RWPE2 (cell line): ENCODE data around the gene ACLY.

Source experiments
- ATAC-seq: fragments of 200-7000 bp; cut with Tn5 transposase; 3 replicates; pipeline ENCODE4 v1.9.1; 2021; ENCODE audit warnings: low read depth
- DNase-seq: peaks from one replicate; pipeline ENCODE4 v3.0.0-alpha.2; 2020; ENCODE audit warnings: low spot score
- H3K27ac ChIP-seq: fragments of 450-650 bp; 2 replicates; pipeline ENCODE4 v1.5.1; 2017; ENCODE audit warnings: mild to moderate bottlenecking; ENCODE audit not compliant: poor library complexity, severe bottlenecking
- H3K27me3 ChIP-seq: fragments of 250-450 bp; sonication (Bioruptor Pico); 2 replicates; pipeline ENCODE4 v1.5.1; 2021; ENCODE audit warnings: mild to moderate bottlenecking, moderate library complexity; ENCODE audit not compliant: insufficient read depth, poor library complexity, severe bottlenecking
- H3K36me3 ChIP-seq: fragments of 250-450 bp; sonication (Bioruptor Pico); 2 replicates; pipeline ENCODE4 v1.5.1; 2020; ENCODE audit warnings: low read depth, mild to moderate bottlenecking, moderate library complexity
- H3K4me1 ChIP-seq: fragments of 250-450 bp; sonication (Bioruptor Pico); 2 replicates; pipeline ENCODE4 v1.5.1; 2021; ENCODE audit warnings: mild to moderate bottlenecking, moderate library complexity; ENCODE audit not compliant: insufficient read depth, poor library complexity, severe bottlenecking
- H3K4me3 ChIP-seq: fragments of 250-450 bp; sonication (Bioruptor Pico); 2 replicates; pipeline ENCODE4 v1.5.1; 2021; ENCODE audit warnings: mild to moderate bottlenecking, moderate library complexity; ENCODE audit not compliant: severe bottlenecking
- H3K9me3 ChIP-seq: fragments of 250-450 bp; sonication (Bioruptor Pico); 2 replicates; pipeline ENCODE4 v1.5.1; 2021; ENCODE audit warnings: mild to moderate bottlenecking, moderate library complexity; ENCODE audit not compliant: severe bottlenecking
- CTCF ChIP-seq: fragments of 450-650 bp; IDR thresholded peaks from one replicate; pipeline ENCODE4 v1.5.1; 2017; ENCODE audit warnings: mild to moderate bottlenecking, moderate library complexity; ENCODE audit not compliant: poor library complexity, severe bottlenecking

The ACLY gene

GRCh38 chr17:41944943-41945342, 26.2 kb upstream of the ACLY start:
- H3K9me3 ChIP-seq = no peaks in the 10 kb centered on the region
- no peaks in the 10 kb centered on the region for H3K36me3 ChIP-seq
- no peak overlapping the region for H3K27ac ChIP-seq
- ATAC-seq (no peak), DNase-seq (no peak)
- no peaks in the 10 kb centered on the region for H3K4me1 ChIP-seq
- H3K27me3 ChIP-seq = no peaks in the 10 kb centered on the region
- no peak for TF ChIP-seq CTCF
- H3K4me3 ChIP-seq = no peak overlapping the region

GRCh38 chr17:41943492-41943891, 24.7 kb upstream of the ACLY start:
- ATAC-seq = no peak
- no peaks in the 10 kb centered on the region for H3K9me3 ChIP-seq
- no peak overlapping the region for H3K4me3 ChIP-seq
- TF ChIP-seq CTCF = no peak
- H3K36me3 ChIP-seq = no peaks in the 10 kb centered on the region
- H3K4me1 ChIP-seq = no peaks in the 10 kb centered on the region
- H3K27ac ChIP-seq = no peak overlapping the region
- no peak for DNase-seq
- H3K27me3 ChIP-seq = no peaks in the 10 kb centered on the region

- no peak overlapping the region for H3K4me3 ChIP-seq
- ATAC-seq (no peak), DNase-seq (no peak)
- no peaks in the 10 kb centered on the region for H3K27me3 ChIP-seq
- no peaks in the 10 kb centered on the region for H3K9me3 ChIP-seq
- H3K4me1 ChIP-seq = no peaks in the 10 kb centered on the region
- no peak overlapping the region for H3K27ac ChIP-seq
- no peak for TF ChIP-seq CTCF
- no peaks in the 10 kb centered on the region for H3K36me3 ChIP-seq
Observed at GRCh38 chr17:41942626-41943373, 24.0 kb upstream of the ACLY start.

- H3K4me3 ChIP-seq = no peak overlapping the region
- H3K9me3 ChIP-seq = no peaks in the 10 kb centered on the region
- H3K36me3 ChIP-seq = no peaks in the 10 kb centered on the region
- no peaks in the 10 kb centered on the region for H3K4me1 ChIP-seq
- H3K27ac ChIP-seq = no peak overlapping the region
- TF ChIP-seq CTCF = no peak
- ATAC-seq = no peak
- H3K27me3 ChIP-seq = no peaks in the 10 kb centered on the region
- DNase-seq = no peak
Observed at GRCh38 chr17:41941168-41941567, 22.4 kb upstream of the ACLY start.

GRCh38 chr17:41939693-41940090, 20.9 kb upstream of the ACLY start:
- no peak for TF ChIP-seq CTCF
- no peaks in the 10 kb centered on the region for H3K36me3 ChIP-seq
- no peak overlapping the region for H3K27ac ChIP-seq
- ATAC-seq (no peak), DNase-seq (no peak)
- H3K9me3 ChIP-seq = no peaks in the 10 kb centered on the region
- no peaks in the 10 kb centered on the region for H3K4me1 ChIP-seq
- H3K27me3 ChIP-seq = no peaks in the 10 kb centered on the region
- H3K4me3 ChIP-seq = no peak overlapping the region
